Hypothalamus (tissue), 51 donors: ENCODE measurements around the gene ACKR2.

Source experiments
- DNase-seq, 51 donors: peaks; one replicate each; lab custom pipeline; 2025; lab: John Stamatoyannopoulos, UW

Gene ACKR2

GRCh38 chr3:42853739-42854302, 44.6 kb downstream of the ACKR2 start:
- no peak for DNase-seq

- DNase-seq = no peak
Measured at GRCh38 chr3:42855219-42855546, 45.9 kb downstream of the ACKR2 start.

GRCh38 chr3:42855547-42856380, 46.5 kb downstream of the ACKR2 start:
- DNase-seq = no peak

GRCh38 chr3:42856544-42856943, 47.3 kb downstream of the ACKR2 start:
- DNase-seq = no peak

DNA sequence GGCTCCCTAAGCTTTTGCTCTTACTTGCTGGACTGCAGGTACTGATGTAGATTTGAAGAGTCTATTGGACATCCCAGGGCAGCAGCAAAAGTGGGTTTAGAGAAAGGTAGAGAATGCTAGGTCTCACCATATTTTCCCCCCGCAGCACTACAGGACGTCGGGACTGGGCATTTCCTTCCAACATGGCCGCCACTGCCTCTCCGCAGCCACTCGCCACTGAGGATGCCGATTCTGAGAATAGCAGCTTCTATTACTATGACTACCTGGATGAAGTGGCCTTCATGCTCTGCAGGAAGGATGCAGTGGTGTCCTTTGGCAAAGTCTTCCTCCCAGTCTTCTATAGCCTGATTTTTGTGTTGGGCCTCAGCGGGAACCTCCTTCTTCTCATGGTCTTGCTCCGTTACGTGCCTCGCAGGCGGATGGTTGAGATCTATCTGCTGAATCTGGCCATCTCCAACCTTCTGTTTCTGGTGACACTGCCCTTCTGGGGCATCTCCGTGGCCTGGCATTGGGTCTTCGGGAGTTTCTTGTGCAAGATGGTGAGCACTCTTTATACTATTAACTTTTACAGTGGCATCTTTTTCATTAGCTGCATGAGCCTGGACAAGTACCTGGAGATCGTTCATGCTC, 55.2 kb downstream of the ACKR2 start:
- no peak for DNase-seq

DNA sequence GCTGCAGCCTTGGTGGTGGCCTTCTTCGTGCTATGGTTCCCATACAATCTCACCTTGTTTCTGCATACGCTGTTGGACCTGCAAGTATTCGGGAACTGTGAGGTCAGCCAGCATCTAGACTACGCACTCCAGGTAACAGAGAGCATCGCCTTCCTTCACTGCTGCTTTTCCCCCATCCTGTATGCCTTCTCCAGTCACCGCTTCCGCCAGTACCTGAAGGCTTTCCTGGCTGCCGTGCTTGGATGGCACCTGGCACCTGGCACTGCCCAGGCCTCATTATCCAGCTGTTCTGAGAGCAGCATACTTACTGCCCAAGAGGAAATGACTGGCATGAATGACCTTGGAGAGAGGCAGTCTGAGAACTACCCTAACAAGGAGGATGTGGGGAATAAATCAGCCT, 56.0 kb downstream of the ACKR2 start:
- no peak for DNase-seq

- DNase-seq = no peak
Measured at GRCh38 chr3:42867138-42867537, 57.9 kb downstream of the ACKR2 start.

- no peak for DNase-seq
Measured at GRCh38 chr3:42868841-42869240, 59.6 kb downstream of the ACKR2 start.

DNA sequence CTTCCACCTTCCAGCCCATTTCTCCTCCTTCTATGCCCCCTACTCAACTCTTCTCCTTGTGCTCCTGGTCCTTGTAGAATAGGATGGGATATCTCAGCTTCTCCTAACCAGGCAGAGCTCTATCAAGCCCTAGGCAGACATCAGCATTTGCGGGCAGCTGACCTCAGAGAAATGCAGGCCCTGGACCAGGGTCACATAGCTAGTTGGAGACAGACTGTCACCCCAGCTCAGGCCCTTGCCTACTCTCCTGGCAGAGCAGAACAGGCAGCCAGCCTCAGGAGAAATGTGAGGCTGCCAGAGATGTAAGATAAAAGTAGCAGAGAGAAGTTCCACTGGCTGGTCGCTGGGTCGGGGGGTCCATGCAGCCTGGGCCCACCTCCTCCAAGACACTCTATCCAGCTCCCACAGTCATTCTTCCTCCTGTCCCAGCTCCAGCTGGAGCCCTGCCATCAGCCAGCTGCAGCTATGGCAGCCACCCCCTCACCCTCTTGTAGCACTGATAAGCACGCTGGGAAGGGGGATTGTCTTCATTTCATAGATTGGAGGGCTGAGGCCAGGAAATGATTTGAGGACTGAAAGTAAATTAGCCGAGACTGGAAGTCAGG, 62.4 kb downstream of the ACKR2 start:
- peak in 4 of 51 donors; percentile 2 to 11 (median 8) for DNase-seq

GRCh38 chr3:42872718-42873117, 63.5 kb downstream of the ACKR2 start:
- no peak for DNase-seq

DNA sequence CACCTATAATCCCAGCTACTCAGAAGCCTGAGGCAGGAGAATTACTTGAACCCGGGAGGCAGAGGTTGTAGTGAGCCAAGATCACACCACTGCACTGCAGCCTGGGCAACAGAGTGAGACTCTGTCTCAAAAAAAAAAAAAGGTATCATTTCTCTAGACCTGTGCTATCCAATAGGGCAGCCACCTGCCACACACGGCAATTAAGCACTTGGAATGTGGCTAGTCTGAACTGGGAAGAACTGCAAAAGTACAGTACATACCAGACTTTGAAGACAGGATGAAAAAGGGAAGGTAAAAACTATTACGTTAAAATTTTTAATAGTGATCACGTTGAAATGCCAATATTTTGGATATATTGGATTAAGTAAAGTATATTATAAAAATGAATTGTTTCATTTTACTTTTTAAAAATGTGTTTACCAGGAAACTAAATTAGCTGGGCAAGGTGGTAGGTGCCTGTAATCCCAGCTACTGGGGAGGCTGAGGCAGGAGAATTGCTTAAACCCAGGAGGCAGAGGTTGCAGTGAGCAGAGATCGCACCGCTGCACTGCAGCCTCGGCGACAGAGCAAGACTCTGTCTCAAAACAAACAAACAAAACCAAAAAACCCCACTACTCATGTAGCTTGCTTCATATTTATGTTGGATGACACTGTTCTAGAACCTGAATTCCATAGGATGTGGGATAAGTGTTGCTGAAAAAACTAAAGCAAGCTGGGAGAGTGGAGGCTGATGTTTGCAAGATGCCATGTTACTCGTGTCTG, 64.2 kb downstream of the ACKR2 start:
- DNase-seq = no peak

GRCh38 chr3:42874749-42875148, 65.5 kb downstream of the ACKR2 start:
- DNase-seq = no peak

- no peak for DNase-seq
Measured at GRCh38 chr3:42875325-42876151, 66.3 kb downstream of the ACKR2 start, which contains the start of gene CYP8B1. CYP8B1 (minus strand) TSS chr3:42875879; CDS start chr3:42875816, 63 bp downstream.

DNA sequence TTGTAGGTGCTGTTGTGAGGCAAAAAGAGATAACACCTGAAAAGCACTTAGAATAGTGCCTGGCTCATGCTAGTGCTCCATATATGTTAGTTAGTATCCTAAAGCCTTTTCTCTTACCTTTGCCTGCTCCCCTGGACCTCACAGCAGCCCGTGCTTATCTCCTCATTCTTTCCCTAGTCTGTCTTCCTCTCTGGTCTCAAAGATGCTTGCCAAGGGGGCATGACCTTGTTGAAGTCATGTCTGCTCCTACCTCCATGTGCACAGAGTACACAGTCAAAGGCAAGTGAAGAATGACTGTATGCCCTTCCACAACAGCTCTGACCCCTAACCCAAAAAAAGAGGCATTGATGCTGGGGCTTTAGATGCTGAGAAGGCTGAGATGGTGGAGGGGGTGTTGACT, 67.2 kb downstream of the ACKR2 start:
- DNase-seq = no peak

DNA sequence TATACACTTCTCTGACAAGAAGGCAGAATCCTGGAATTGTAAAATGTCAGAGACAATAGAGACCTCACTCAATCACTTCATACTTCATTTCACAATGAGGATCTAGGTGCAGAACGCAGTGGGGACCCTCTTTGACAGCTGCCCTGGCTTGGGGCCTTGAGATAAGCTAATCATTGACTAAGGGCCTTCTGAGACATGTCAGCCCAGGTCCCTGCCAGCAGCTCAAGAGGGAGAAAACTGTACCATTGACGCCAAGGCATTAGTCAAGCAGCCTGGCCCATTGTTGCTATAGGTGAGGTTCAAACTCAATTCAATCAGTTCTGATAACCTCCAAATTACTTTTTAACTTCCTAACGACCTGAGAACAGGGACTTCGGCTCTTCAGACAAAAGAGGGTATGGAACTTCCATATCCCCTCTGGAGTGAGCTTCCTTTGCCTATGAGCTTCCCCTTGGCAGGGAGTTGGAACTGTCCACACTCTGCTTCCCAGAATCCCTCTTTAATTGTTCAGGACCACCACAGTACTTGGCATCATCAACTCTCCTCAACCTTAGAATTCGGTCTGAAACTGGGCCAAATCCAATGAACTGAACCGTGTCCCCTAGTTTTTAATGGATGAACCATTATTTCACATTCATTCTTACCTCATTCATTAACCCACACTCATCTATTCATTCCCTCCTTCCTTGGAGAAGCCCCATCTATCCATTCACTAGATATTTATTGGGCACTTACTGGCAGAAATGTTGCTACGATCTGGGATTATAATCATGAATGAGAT, 67.9 kb downstream of the ACKR2 start:
- no peak for DNase-seq

DNA sequence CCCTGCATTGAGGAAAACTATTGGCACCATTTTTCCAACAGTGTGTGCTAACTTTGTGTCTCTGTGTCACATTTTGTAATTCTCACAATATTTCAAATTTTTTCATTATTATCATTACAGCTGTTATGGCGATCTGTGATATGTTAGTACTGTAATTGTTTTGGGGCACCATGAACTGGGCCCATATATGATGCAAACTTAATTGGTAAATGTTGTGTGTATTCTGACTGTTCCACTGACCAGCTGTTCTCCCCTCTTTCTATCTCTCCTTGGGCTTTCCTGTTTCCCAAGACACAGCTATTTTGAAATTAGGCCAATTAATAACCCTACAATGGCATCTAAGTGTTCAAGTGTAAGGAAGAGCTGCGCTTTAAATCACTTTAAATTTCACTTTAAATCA, 68.6 kb downstream of the ACKR2 start:
- DNase-seq = no peak

GRCh38 chr3:42880183-42880582, 70.9 kb downstream of the ACKR2 start:
- DNase-seq = no peak

DNA sequence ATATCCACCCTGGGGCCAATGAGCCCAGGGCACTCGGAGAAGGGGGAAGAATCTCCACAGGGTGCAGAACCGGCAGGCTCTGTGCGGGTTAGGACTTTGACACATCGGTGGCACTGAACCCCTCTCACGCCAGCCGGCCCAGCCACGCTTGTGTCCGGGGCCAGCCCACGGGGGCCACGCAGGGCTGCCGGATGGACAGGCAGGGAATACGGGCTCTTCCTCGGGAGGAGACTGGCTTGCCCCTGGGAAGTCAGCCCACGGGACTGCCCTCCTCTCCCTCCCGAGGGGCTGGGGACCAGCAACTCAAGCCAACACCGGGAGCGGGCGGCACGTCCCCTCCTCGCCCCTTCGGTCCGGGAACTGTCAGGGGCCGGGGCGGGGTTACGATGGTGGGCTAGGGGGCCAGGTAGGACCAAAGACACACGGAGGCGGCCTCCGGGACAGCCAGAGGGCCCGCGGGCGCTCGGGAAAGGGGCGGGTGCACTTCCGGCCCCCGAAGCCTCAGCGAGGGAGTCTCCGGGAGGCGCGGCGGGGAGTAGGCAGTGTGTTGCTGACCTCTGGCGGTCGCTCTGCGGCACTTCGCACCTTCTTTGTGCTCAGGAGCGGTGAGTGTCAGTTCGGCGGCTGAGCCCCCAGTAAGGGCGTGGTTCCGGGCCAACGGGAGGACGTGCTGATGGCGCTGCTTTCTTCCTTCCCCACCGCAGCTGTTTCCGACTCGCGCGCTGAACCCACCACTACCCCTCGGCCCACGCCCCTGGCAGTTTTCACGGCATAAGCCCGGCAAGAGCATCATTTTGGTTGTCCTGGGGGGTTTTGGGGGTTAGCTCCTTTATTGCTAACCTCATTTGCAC, 71.6 kb downstream of the ACKR2 start:
- DNase-seq = peak in 49 of 51 donors; percentile 23 to 87 (median 68)
